CD4-positive, alpha-beta T cell treated with Interferon gamma for 1 hour (primary cell): ENCODE data around the gene SMPDL3A.

Experiments
- DNase-seq: peaks from one replicate; pipeline ENCODE4 v3.0.0-alpha.2; 2020

SMPDL3A gene

DNA sequence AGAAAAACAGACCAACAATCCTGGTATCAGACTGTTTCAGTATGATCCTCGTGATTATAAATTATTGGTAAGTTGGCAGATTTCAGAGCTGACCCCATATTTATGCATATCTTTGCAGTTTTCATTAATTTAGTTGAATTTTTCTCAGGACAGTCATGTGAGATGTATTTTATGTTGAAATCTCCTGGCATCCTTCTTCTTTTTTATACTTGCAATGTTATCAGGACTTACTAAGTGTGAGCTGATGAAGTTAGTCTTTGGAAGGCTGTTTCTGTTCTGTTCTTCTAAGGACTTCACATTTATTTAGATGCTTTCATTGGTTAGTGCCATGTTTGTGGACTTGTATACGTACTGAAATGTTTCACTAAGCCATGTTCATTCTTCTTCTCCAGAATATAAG is 17.2 kb downstream of the SMPDL3A start:
- no peak for DNase-seq

DNA sequence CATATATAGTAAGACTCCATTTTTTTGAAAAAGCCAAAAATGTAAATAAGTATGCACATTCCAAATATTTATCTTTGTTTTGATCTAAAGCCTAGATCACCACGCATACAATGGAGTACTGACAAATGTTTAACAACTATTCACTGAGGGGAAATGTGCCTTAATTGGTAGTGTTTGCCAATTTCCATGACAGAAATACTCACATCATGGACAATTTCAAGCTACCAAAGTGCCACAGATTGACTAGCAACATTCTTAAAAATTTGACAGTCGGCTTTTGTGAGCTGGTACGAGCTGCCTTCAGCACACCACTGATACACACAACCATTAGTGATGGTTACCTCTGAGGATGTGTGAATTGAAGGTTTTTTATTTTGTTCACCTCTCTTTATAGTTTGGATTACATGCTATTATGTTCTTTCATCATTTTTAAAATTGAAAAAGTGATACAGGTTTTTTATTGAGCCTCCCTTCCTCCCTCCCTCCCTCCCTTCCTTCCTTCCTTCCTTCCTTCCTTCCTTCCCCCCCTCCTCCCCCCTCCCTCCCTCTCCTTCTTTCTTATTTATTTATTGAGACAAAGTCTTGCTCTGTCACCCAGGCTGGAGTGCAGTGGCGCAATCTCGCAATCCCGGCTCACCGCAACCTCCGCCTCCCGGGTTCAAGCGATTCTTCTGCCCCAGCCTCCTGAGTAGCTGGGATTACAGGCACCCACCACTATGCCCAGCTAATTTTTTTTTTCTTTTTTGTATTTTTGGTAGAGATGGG is 19.2 kb downstream of the SMPDL3A start:
- no peak for DNase-seq

DNA sequence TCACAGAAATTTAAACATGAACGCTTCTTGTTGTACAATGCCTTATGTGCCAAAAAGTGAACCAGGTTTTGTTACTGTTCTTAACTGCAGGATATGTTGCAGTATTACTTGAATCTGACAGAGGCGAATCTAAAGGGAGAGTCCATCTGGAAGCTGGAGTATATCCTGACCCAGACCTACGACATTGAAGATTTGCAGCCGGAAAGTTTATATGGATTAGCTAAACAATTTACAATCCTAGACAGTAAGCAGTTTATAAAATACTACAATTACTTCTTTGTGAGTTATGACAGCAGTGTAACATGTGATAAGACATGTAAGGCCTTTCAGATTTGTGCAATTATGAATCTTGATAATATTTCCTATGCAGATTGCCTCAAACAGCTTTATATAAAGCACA is 19.9 kb downstream of the SMPDL3A start:
- DNase-seq = no peak

GRCh38 chr6:122809691-122810090 is 20.6 kb downstream of the SMPDL3A start:
- DNase-seq = no peak

GRCh38 chr6:122810189-122810588 is 21.1 kb downstream of the SMPDL3A start:
- DNase-seq = no peak

GRCh38 chr6:122817358-122817757 is 28.3 kb downstream of the SMPDL3A start:
- no peak for DNase-seq

DNA sequence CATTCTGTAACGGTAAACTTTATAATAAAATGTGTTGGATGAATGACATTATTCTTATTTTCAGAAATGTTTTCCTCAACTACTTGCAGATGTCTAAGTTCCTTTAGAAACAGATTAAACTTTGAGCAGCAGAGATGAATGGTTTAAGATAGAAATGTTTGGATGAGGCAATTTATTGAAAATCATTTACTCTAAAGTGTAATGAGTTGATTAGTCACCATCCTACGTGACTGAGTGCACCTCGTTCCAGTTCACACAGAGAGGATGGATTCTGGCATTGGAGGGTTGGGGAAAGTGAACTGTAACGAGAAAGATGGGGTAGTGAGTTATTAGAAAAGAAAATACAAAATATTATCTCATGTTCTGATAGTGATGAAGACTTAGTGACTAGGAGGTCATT is 28.7 kb downstream of the SMPDL3A start:
- DNase-seq = no peak

GRCh38 chr6:122818866-122819265 is 29.8 kb downstream of the SMPDL3A start:
- no peak for DNase-seq

GRCh38 chr6:122821095-122821494 is 32.0 kb downstream of the SMPDL3A start:
- DNase-seq = no peak

GRCh38 chr6:122825163-122825562 is 36.1 kb downstream of the SMPDL3A start:
- DNase-seq = no peak

GRCh38 chr6:122829456-122829855 is 40.4 kb downstream of the SMPDL3A start:
- no peak for DNase-seq

DNA sequence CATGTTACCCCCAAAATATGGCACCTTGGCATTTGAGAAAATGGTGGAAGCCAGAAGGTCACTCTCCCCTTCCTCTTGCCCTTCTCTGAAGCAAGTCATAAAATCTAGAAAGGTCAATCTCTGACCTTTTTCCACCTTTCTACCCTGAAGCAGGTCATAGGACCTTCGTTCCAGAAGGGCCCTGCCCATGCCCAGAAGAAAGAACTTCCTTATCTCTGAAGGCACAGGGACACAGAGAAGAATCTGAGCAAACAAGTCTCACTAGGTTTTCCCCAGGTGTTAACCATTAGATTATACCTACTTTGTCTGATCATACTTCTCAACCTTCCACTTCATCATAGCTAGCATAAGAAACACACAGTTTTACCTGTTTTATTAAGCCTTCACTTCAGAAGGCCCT is 42.5 kb downstream of the SMPDL3A start:
- no peak for DNase-seq

- no peak for DNase-seq
Observed at GRCh38 chr6:122832459-122832858, 43.4 kb downstream of the SMPDL3A start.

GRCh38 chr6:122833021-122833491 is 44.0 kb downstream of the SMPDL3A start:
- no peak for DNase-seq

GRCh38 chr6:122838060-122838780 is 49.2 kb downstream of the SMPDL3A start:
- DNase-seq = no peak

DNA sequence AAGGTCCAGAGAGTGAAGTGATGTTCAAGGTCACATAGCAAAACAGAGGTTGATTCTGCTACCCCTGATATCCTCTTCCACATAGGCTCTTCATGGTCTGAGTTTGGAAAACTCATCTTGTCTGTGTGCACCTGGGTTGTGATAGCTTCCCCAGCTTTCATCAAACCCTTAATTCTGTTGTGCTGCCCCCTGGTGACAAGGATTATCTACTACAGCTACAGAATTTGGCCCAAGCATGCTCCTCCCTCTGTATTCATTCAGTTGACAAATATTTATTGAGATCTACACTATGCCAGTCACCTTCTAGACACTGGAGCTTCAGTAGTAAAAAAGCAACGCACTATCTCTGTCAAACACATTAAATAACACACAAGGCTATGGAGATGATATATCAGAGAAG is 50.4 kb downstream of the SMPDL3A start:
- DNase-seq = peak; percentile 22

- DNase-seq = no peak
Observed at GRCh38 chr6:122839906-122840305, 50.8 kb downstream of the SMPDL3A start.

GRCh38 chr6:122845464-122845863 is 56.4 kb downstream of the SMPDL3A start:
- DNase-seq = no peak

GRCh38 chr6:122845916-122846612 is 57.0 kb downstream of the SMPDL3A start:
- no peak for DNase-seq

GRCh38 chr6:122853259-122853995 is 64.4 kb downstream of the SMPDL3A start:
- no peak for DNase-seq
